Uterus (tissue), 2 donors: Measurements from ENCODE around the gene PRKG1.

ENCODE experiments used
- POLR2A ChIP-seq, 2 donors: fragments of 450-650 bp; IDR thresholded peaks; one replicate each; pipeline ENCODE4 v1.6.1; 2016; ENCODE audit warnings: antibody characterized with exemption in 2 of 2, mild to moderate bottlenecking in 1 of 2, moderate library complexity in 1 of 2
- TF ChIP-seq, protein P1 (sequence below), 4 experiments: fragments of 200-600 bp in 2 of 4; fragments of 450-650 bp in 2 of 4; sonication (generic) in 2 of 4; IDR thresholded peaks; one replicate each; pipeline ENCODE4 v1.5.1; 2016 to 2019; ENCODE audit warnings: antibody characterized with exemption in 4 of 4, mild to moderate bottlenecking in 2 of 4, moderate library complexity in 1 of 4

DNA sequence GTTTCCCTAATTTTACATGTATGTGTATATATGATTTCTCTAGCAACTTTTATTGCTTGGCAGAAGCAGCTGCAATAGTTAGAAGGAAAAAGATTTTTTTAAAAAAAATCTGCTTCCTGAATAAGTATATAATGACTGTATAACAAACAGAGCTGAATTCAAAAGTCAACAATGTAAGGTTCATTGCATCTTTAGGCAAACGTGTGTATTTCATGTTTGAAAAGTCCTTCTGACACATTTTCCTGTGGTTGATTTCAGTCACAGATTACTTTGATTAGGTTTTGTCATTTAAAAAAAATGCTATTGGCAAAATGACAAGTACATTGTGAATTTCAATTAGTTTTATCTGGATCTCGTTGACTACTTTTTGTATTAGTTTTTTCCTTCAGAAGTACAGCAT, 394.1 kb downstream of the PRKG1 start:
- TF ChIP-seq, protein P1, sequence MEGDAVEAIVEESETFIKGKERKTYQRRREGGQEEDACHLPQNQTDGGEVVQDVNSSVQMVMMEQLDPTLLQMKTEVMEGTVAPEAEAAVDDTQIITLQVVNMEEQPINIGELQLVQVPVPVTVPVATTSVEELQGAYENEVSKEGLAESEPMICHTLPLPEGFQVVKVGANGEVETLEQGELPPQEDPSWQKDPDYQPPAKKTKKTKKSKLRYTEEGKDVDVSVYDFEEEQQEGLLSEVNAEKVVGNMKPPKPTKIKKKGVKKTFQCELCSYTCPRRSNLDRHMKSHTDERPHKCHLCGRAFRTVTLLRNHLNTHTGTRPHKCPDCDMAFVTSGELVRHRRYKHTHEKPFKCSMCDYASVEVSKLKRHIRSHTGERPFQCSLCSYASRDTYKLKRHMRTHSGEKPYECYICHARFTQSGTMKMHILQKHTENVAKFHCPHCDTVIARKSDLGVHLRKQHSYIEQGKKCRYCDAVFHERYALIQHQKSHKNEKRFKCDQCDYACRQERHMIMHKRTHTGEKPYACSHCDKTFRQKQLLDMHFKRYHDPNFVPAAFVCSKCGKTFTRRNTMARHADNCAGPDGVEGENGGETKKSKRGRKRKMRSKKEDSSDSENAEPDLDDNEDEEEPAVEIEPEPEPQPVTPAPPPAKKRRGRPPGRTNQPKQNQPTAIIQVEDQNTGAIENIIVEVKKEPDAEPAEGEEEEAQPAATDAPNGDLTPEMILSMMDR (IDR thresholded peaks at IDR 0.05), result no peak
- TF ChIP-seq POLR2A (IDR thresholded peaks at IDR 0.05), result no peak
